Gastrocnemius medialis (tissue), 4 donors: ENCODE results near the gene ABCA13.

Experiments used
- CTCF ChIP-seq, 5 experiments: fragments of 450-650 bp in 3 of 5; fragments of 200-600 bp in 2 of 5; sonication (generic) in 2 of 5; IDR thresholded peaks in 4 of 5; conservative IDR thresholded peaks in 1 of 5; 1 replicate in 4 of 5; 2 replicates in 1 of 5; pipeline ENCODE4 v1.5.1; 2016 to 2019; ENCODE audit warnings: antibody characterized with exemption in 5 of 5, mild to moderate bottlenecking in 3 of 5, moderate library complexity in 3 of 5
- POLR2A ChIP-seq, 2 donors: fragments of 450-650 bp; IDR thresholded peaks; one replicate each; pipeline ENCODE4 v1.6.1; 2017; ENCODE audit warnings: antibody characterized with exemption in 2 of 2, mild to moderate bottlenecking in 2 of 2, moderate library complexity in 2 of 2

GRCh38 chr7:48289656-48290055 lies 118.4 kb downstream of the ABCA13 start:
- TF ChIP-seq CTCF (IDR thresholded peaks at IDR 0.05 in 4 of 5, conservative IDR thresholded peaks at IDR 0.05 in 1 of 5): no peak
- TF ChIP-seq POLR2A (IDR thresholded peaks at IDR 0.05): no peak
